ENCODE measurements around the gene FFAR4. TPM values are rescaled to one million over a fixed set of nuclear protein-coding genes. Genes with fewer than 3 reads are reported as not detected.
"Not testable (repeated sequence)": the region's sequence is repeated elsewhere in the genome, so short reads cannot be mapped to it uniquely, and the experiment has no call there.

Gene FFAR4
- total and polyA plus RNA-seq, 2 experiments from 2014 or later = not detected

GRCh38 chr10:93541402-93542357, 24.8 kb upstream of the FFAR4 start:
- no peak overlapping the region for H3K27ac ChIP-seq
- no peaks in the 10 kb centered on the region for H3K79me2 ChIP-seq (ENCODE audit: insufficient read depth)
- H3K36me3 ChIP-seq (ENCODE audit: low read depth) = no peaks in the 10 kb centered on the region
- H3F3A ChIP-seq (ENCODE audit: insufficient read depth) = no peaks in the 10 kb centered on the region
- peak overlapping the region; percentile 74 for H3K4me2 ChIP-seq (ENCODE audit: unreplicated experiment)
- H3K9me2 ChIP-seq (ENCODE audit: insufficient read depth) = no peaks in the 10 kb centered on the region
- peak overlapping the region; percentile 34; the same call in 1 of the 2 replicates for H2AFZ ChIP-seq
- H3K4me1 ChIP-seq (ENCODE audit: insufficient read depth) = no peaks in the 10 kb centered on the region
- H3K9me3 ChIP-seq (ENCODE audit: low read depth) = no peaks in the 10 kb centered on the region
- H3K9ac ChIP-seq = no peak overlapping the region
- H4K20me1 ChIP-seq (ENCODE audit: insufficient read depth) = no peaks in the 10 kb centered on the region
- peak; percentile 79 for DNase-seq
- peak overlapping the region; percentile 53 for H3K4me3 ChIP-seq
- in situ Hi-C loops (cut with MboI) = loop anchor here (10.0 kb wide), 1 partner anchor 133 kb away; no protein-coding TSS in a partner anchor
- WGBS, 2 experiments (ENCODE audit: low coverage in 1 of 2, low lambda C conversion rate in 2 of 2, missing lambda C conversion rate in 2 of 2) = 41% methylated on average over 23 of the region's 23 CpGs
- H3K27me3 ChIP-seq (replicated peaks; ENCODE audit: insufficient read depth) = peaks cover 9% of the 10 kb centered on the region
- TF ChIP-seq EZH2phosphoT487 (IDR thresholded peaks at IDR 0.05; ENCODE audit: insufficient read depth, low read depth) (no peak), EZH2 (IDR thresholded peaks at IDR 0.05; ENCODE audit: insufficient read depth, poor library complexity, severe bottlenecking) (no peak)

DNA sequence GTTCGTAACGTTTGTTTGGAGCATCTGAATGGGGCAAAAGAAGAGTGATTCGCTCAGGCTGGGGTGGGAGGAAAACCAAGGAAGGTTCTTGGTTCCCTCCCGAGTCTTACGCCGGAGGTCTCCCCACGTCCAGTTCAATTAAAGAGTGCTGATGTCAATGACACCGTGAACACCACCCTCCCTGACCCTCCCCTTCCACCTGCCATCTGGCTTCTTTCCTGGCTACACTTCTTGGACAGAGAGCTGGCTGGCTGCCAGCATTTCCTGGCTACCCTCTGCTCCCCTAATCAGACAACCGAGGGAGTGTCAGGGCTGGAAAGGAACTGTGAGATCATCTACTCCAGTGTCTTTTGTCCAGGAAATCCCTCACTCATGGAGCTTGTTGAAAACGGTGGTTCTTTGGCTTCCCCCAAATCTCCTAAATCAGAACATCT, 24.1 kb upstream of the FFAR4 start:
- Histone ChIP-seq H3K9ac (no peak overlapping the region), H3K79me2 (ENCODE audit: insufficient read depth) (no peaks in the 10 kb centered on the region), H3K4me2 (ENCODE audit: unreplicated experiment) (peak overlapping the region; percentile 74), H3K36me3 (ENCODE audit: low read depth) (no peaks in the 10 kb centered on the region), H3K27ac (no peak overlapping the region), H3K4me3 (peak overlapping the region; percentile 53), H3K27me3 (replicated peaks; ENCODE audit: insufficient read depth) (peaks cover 9% of the 10 kb centered on the region), H2AFZ (peak overlapping the region; percentile 34; the same call in 1 of the 2 replicates), H3K9me3 (ENCODE audit: low read depth) (no peaks in the 10 kb centered on the region), H4K20me1 (ENCODE audit: insufficient read depth) (no peaks in the 10 kb centered on the region), H3F3A (ENCODE audit: insufficient read depth) (no peaks in the 10 kb centered on the region), H3K4me1 (ENCODE audit: insufficient read depth) (no peaks in the 10 kb centered on the region), H3K9me2 (ENCODE audit: insufficient read depth) (no peaks in the 10 kb centered on the region)
- DNase-seq = peak; percentile 30
- TF ChIP-seq EZH2phosphoT487 (IDR thresholded peaks at IDR 0.05; ENCODE audit: insufficient read depth, low read depth) (no peak), EZH2 (IDR thresholded peaks at IDR 0.05; ENCODE audit: insufficient read depth, poor library complexity, severe bottlenecking) (no peak)
- 0 to 2% methylated on average over 10 of the region's 10 CpGs for WGBS, 2 experiments (ENCODE audit: low coverage in 1 of 2, low lambda C conversion rate in 2 of 2, missing lambda C conversion rate in 2 of 2)
- in situ Hi-C loops (cut with MboI) = loop anchor here (10.0 kb wide), 1 partner anchor 132 kb away; no protein-coding TSS in a partner anchor

- not testable (repeated sequence) for H3K27me3 ChIP-seq (replicated peaks; ENCODE audit: insufficient read depth); H3F3A ChIP-seq (ENCODE audit: insufficient read depth); H3K79me2 ChIP-seq (ENCODE audit: insufficient read depth); H3K9me2 ChIP-seq (ENCODE audit: insufficient read depth); H3K9ac ChIP-seq; H3K4me1 ChIP-seq (ENCODE audit: insufficient read depth); H3K4me2 ChIP-seq (ENCODE audit: unreplicated experiment); DNase-seq; H3K27ac ChIP-seq; H3K9me3 ChIP-seq (ENCODE audit: low read depth); H2AFZ ChIP-seq; H3K4me3 ChIP-seq; H3K36me3 ChIP-seq (ENCODE audit: low read depth); H4K20me1 ChIP-seq (ENCODE audit: insufficient read depth)
- 53 to 55% methylated on average over 8 of the region's 8 CpGs for WGBS, 2 experiments (ENCODE audit: low coverage in 1 of 2, low lambda C conversion rate in 2 of 2, missing lambda C conversion rate in 2 of 2)
- in situ Hi-C loops (cut with MboI) = loop anchor here (10.0 kb wide), 1 partner anchor 128 kb away; no protein-coding TSS in a partner anchor
Observed at GRCh38 chr10:93546995-93547394, 19.5 kb upstream of the FFAR4 start.

DNA sequence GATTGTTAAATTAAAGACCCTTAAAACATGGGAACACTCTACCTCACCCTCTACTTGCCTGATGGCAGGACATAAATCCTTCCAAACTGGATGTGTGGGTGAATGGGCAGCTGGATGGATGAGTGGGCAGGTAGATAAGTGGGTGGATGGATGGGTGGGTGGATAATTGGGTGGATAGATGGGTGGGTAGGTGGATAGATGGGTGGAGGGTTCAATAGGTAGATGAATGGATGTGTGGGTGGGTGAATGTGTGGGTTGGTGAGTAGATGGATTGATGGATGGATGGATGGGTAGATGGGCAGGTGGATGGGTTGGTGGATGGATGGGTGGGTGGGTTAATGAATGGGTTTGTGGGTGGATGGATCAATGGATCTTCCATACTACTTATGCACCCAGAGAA, 18.9 kb upstream of the FFAR4 start:
- H3K27ac ChIP-seq = no peak overlapping the region
- no peak overlapping the region for H3K4me3 ChIP-seq
- in situ Hi-C loops (cut with MboI) = loop anchor here (10.0 kb wide), 1 partner anchor 127 kb away; no protein-coding TSS in a partner anchor
- no peak for TF ChIP-seq EZH2 (IDR thresholded peaks at IDR 0.05; ENCODE audit: insufficient read depth, poor library complexity, severe bottlenecking)
- TF ChIP-seq EZH2phosphoT487 (IDR thresholded peaks at IDR 0.05; ENCODE audit: insufficient read depth, low read depth) = no peak
- no peak overlapping the region for H3K9ac ChIP-seq
- H3K9me3 ChIP-seq (ENCODE audit: low read depth) = no peaks in the 10 kb centered on the region
- no peaks in the 10 kb centered on the region for H4K20me1 ChIP-seq (ENCODE audit: insufficient read depth)
- H3F3A ChIP-seq (ENCODE audit: insufficient read depth) = no peaks in the 10 kb centered on the region
- H3K36me3 ChIP-seq (ENCODE audit: low read depth) = no peaks in the 10 kb centered on the region
- no peaks in the 10 kb centered on the region for H3K4me1 ChIP-seq (ENCODE audit: insufficient read depth)
- no peak overlapping the region for H3K4me2 ChIP-seq (ENCODE audit: unreplicated experiment)
- peaks cover 9% of the 10 kb centered on the region for H3K27me3 ChIP-seq (replicated peaks; ENCODE audit: insufficient read depth)
- no peak for DNase-seq
- H3K79me2 ChIP-seq (ENCODE audit: insufficient read depth) = no peaks in the 10 kb centered on the region
- H3K9me2 ChIP-seq (ENCODE audit: insufficient read depth) = no peaks in the 10 kb centered on the region
- no peak overlapping the region for H2AFZ ChIP-seq

Measured in GM23248 (cell line).